GM19023 (cell line): ENCODE data around the gene DEK.
"Not testable (repeated sequence)": the region's sequence is repeated elsewhere in the genome, so short reads cannot be mapped to it uniquely, and the experiment has no call there.

Experiments used
- ATAC-seq: cut with Tn5 transposase; IDR thresholded peaks from one replicate; pipeline ENCODE4 v1.9.1; 2021; ENCODE audit warnings: mild to moderate bottlenecking, moderate library complexity; ENCODE audit not compliant: unreplicated experiment

Gene DEK

DNA sequence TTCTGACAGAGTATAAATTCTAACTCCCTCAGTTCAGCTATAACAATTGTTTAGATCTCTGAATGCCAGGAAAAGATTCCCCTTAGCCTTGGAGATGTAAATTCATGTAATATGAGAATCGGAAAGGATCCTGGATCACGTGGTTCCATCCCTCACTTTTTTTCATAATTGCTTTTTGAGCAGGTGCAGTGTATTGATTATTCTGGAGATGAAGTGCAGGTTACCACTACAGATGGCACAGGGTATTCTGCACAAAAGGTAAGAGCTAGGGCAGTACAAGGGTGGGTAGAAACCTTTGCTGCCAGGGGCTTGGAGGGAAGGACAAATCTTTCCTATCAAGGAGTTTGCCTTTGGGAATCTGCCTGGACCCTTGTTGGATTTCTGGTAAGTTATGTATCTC is 56.4 kb downstream of the DEK start:
- ATAC-seq, result no peak

DNA sequence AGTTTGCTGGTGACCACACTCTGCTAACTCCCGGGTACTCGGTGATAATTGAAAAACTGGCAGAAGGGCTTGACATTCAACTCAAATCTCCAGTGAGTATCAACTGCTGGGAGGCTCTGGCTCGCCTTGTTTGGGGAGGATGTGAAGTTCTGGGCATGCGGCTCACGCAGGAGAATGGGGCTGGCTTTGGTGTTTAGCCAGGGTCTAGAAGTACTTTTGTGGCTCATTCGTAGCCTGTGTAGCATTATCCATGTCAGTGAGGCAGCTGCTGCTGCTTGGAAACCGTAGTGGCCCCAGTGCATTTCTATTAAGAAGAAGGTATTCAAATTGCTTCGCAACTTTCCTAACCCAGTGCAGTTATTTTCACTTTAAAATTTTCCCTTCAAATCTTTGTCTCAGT is 56.9 kb downstream of the DEK start:
- no peak for ATAC-seq

- no peak for ATAC-seq
Observed at GRCh38 chr6:18206591-18206990, 57.7 kb downstream of the DEK start.

DNA sequence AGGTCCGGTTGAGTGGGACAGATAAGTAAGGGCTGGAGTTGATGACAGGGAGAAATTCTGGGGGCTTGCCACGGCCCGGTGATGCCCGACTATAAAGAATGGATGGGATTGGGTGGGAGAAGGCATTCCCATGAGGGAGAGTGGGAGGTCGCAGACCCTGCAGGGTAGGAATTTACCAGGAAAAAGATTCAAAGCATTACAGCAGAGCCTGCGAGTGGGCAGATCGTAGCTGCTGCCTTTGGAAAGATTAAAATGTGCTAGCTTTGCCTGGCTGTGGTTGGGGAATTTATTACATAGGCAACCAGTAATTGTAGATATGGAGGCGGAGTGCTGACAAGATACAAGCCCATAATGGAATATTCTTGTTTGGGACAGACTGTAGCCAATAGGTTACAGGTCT is 59.6 kb downstream of the DEK start:
- ATAC-seq, result no peak

- no peak for ATAC-seq
Observed at GRCh38 chr6:18203786-18204185, 60.5 kb downstream of the DEK start.

DNA sequence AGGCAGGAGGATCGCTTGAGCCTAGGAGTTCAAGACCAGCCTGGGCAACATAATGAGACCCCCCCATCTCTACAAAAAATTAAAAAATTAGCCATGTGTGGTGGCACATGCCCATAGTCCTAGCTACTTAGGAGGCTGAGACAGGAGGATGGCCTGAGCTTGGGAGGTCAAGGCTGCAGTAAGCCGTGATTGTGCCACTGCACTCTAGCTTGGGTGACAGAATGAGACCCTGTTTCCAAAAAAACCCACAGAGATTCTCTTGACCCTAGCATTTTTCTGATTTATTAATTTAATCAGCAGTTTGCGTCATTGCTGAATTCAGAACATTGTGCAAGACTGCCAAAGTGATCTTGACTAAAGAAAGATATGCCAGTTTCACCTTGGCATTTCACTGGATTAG is 72.3 kb downstream of the DEK start:
- ATAC-seq, result no peak

- no peak for ATAC-seq
Observed at GRCh38 chr6:18189196-18189595, 75.1 kb downstream of the DEK start.

DNA sequence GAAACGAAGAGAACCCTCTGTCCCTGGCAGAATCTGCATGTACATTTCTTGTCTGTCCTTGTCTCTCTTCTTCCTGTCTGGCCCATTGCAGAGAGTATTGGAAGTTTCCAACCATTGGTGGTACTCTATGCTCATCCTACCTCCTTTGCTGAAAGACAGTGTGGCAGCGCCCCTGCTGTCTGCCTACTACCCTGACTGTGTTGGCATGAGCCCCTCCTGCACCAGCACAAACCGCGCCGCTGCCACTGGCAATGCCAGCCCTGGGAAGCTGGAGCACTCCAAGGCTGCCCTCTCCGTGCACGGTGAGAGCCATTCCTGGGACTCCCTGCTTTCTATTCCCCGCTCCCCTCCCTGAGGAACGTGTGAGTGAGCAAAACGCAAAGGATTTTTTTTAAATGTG is 76.6 kb downstream of the DEK start:
- ATAC-seq, result no peak

- ATAC-seq, result no peak
Observed at GRCh38 chr6:18186540-18187250, 77.6 kb downstream of the DEK start.

GRCh38 chr6:18186033-18186432 is 78.3 kb downstream of the DEK start:
- ATAC-seq, result no peak

GRCh38 chr6:18185624-18186023 is 78.7 kb downstream of the DEK start:
- no peak for ATAC-seq

GRCh38 chr6:18183766-18184165 is 80.6 kb downstream of the DEK start:
- ATAC-seq, result no peak

DNA sequence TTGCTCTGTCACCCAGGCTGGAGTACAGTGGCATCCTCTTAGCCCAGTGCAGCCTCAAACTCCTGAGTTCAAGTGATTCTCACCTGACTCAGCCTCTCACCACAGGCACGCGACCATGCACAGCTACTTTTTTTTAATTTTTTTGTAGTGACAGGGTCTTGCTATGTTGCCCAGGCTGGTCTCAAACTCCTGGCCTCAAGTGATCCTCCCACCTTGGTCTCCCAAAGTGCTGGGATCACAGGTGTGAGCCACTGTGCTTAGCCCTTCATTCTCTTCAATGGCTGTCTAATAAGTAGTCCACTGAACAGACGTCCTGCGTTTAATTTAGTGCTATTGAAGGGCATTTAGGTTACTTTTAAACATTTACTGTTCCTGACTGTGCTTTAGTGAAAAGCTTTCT is 81.8 kb downstream of the DEK start:
- no peak for ATAC-seq

GRCh38 chr6:18179770-18180356 is 84.5 kb downstream of the DEK start:
- no peak for ATAC-seq

DNA sequence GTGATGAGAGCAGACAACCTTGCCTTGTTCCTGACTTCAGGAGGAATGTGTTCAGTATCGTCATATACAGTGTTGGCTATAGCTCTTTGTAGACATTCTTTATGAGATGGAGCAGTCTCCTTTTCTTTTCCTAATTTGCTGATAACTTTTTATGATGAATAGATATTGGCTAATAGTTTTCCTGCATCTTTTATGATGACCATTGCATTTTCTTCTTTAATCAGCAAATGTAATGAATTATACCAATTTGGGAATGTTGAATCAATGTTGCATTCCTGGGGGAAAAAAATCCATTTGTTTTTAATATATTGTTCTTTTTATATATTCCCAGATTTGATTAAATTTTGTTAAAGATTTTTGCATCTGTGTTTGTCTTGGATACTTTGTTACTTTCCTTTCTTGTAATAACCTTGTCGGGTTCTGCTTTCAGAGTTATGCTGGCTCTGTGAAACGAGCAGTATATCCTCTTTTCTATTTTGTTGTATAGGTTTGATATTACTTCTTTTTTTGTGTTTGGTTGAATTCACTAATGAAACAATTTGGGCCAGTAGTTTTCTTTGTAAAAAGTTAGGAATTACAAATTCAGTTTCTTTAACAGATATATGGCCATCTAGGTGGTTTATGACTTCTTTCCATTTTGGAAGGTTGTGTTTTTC is 85.2 kb downstream of the DEK start:
- no peak for ATAC-seq

DNA sequence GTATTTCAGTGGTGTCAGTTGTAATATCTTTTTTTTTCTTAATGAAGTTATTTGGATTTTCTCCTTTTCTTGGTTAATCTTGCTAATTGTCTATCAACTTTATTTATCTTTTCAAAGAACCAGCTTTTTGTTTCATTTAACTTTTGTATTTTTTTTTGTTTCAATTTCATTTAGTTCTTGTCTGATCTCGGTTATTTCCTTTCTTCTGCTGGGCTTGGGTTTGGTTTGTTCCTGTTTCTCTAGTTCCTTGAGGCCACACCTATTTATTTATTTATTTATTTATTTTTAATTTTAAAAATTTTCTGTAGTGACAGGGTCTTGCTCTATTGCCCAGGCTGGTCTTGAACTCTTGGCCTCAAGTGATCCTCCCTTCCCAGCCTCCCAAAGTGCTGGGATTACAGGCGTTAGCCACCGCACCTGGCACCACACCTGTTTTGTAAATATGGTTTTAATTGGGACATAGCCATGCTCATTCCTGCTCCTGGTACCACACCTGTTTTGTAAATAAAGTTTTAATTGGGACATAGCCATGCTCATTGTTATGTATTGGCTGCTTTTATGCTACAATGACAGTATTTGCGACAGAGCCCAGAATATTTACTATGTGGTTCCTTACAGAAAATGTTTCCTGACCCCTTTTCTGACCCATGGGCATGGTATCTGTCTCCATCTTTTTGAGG is 86.9 kb downstream of the DEK start:
- no peak for ATAC-seq

DNA sequence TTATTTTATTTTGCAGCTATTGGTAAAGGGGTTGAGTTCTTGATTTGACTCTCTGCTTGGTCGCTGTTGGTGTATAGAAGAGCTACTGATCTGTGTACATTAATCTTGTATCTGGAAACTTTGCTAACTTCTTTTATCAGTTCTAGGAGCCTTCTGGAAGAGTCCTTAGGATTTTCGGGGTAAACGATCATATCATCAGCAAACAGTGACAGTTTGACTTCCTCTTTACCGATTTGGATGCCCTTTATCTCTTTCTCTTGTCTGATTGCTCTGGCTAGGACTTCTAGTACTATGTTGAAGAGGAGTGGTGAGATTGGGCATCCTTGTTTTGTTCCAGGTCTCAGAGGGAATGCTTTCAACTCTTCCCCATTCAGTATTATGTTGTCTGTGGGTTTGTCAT is 88.1 kb downstream of the DEK start:
- ATAC-seq, result not testable (repeated sequence)
